ENCODE results near the gene RBMS1. TPM values are rescaled to one million over a fixed set of nuclear protein-coding genes. Genes with fewer than 3 reads are reported as not detected.

RBMS1 gene
- total and polyA plus RNA-seq, 2 donors = 39.8 to 53.7 TPM

DNA sequence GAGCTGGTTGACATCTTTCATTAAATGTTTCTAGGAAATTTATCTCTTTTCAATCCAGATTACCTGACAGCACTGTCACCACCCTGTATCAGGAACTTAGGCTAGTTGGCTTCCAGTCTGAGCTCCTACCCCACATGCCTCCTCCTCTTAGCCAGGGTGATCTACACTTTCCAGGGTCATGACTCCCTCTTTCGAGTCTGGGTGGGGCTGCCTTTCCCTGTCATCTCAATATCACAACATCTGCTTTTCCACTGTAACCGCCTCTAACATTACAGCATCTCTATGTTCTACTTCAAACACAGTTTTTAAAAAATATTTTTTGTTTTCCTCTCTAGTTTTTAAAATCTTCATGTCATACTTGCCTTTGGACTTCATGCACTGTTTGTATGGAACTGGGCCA lies 129.2 kb downstream of the RBMS1 start:
- H3K9me3 ChIP-seq (ENCODE audit: control insufficient read depth in 2 of 2, insufficient read depth in 1 of 2, low read length in 1 of 2) = no peaks in the 10 kb centered on the region
- DNase-seq (ENCODE audit: low read depth in 6 of 9, low spot score in 9 of 9) = no peak
- H3K27me3 ChIP-seq (ENCODE audit: control insufficient read depth in 2 of 2, insufficient read depth in 1 of 2, low read length in 1 of 2) = no peaks in the 10 kb centered on the region
- WGBS = 96% methylated on average over 2 of the region's 2 CpGs
- H3K36me3 ChIP-seq (ENCODE audit: control insufficient read depth in 2 of 2, insufficient read depth in 2 of 2, low read length in 1 of 2) = peaks cover 0 to 25% of the 10 kb centered on the region in 2 donors
- H3K4me3 ChIP-seq (ENCODE audit: low read length in 2 of 2) = no peak overlapping the region
- peaks cover 7 to 17% of the 10 kb centered on the region in 2 donors for H3K4me1 ChIP-seq (ENCODE audit: control insufficient read depth in 2 of 2, insufficient read depth in 2 of 2, low read length in 2 of 2)
- no peak overlapping the region for H3K27ac ChIP-seq (ENCODE audit: low read depth in 1 of 2, low read length in 1 of 2)

DNA sequence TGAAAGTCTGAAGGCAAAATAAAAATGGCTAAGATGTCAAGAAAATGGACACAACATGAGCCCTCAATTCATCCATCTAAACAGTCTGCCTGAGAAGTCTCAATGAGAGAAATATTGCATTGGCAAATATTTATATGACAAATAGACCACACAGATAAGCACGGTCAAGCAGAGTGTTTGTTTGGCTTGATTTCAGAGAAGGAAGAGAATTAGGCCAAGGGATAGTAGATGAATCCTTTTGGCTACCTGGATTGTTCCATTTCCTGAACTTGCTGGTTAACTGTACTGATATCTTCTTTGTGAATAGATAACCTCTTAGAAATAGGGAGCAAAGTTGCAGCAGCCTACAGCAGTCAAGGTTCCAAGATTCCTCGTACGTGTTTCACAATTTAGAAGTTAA lies 129.6 kb downstream of the RBMS1 start:
- no peaks in the 10 kb centered on the region for H3K9me3 ChIP-seq (ENCODE audit: control insufficient read depth in 2 of 2, insufficient read depth in 1 of 2, low read length in 1 of 2)
- H3K27ac ChIP-seq (ENCODE audit: low read depth in 1 of 2, low read length in 1 of 2) = no peak overlapping the region
- H3K4me1 ChIP-seq (ENCODE audit: control insufficient read depth in 2 of 2, insufficient read depth in 2 of 2, low read length in 2 of 2) = peaks cover 7 to 14% of the 10 kb centered on the region in 2 donors
- WGBS = 97% methylated on average over 3 of the region's 3 CpGs
- H3K36me3 ChIP-seq (ENCODE audit: control insufficient read depth in 2 of 2, insufficient read depth in 2 of 2, low read length in 1 of 2) = peaks cover 0 to 25% of the 10 kb centered on the region in 2 donors
- no peaks in the 10 kb centered on the region for H3K27me3 ChIP-seq (ENCODE audit: control insufficient read depth in 2 of 2, insufficient read depth in 1 of 2, low read length in 1 of 2)
- DNase-seq (ENCODE audit: low read depth in 6 of 9, low spot score in 9 of 9) = no peak
- no peak overlapping the region for H3K4me3 ChIP-seq (ENCODE audit: low read length in 2 of 2)

DNA sequence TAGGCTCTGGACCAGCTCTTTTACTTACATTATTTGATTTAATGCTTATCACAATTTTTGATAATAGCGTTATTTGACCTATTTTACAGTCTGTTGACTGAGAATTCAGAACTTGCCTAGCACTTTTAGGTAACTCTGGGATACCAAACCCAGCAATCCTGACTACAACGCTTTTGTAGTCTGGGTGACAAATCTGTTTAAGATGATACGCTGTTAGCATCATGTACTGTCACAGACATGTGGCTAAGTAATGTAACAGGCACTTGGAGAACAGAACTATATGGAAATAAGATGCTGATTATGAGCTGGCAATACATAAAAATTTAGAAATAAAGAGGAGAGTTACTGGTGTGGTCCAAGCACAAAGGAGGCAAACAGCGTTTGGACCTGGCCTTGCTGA lies 130.6 kb downstream of the RBMS1 start:
- 98% methylated on average over 4 of the region's 4 CpGs for WGBS
- H3K27ac ChIP-seq (ENCODE audit: low read depth in 1 of 2, low read length in 1 of 2) = no peak overlapping the region
- no peaks in the 10 kb centered on the region for H3K27me3 ChIP-seq (ENCODE audit: control insufficient read depth in 2 of 2, insufficient read depth in 1 of 2, low read length in 1 of 2)

DNA sequence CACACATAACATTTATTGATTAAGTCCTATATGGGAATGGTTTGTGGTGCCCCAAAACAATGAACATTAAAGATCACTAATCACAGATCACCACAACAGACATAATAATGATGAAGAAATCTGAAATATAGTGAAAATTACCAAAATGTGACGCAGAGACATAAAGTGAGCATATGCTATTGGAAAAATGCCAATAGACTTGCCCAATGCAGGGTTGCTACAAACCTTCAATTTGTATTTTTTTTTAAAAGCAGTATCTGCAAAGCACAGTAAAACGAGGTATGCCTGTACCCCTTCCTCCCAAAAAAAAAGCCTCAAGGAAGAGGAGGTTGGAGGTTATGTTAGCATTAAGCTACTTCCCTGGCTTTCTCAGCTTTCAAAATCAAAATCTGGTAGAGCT lies 131.1 kb downstream of the RBMS1 start:
- no peak overlapping the region for H3K27ac ChIP-seq (ENCODE audit: low read depth in 1 of 2, low read length in 1 of 2)
- no peaks in the 10 kb centered on the region for H3K9me3 ChIP-seq (ENCODE audit: control insufficient read depth in 2 of 2, insufficient read depth in 1 of 2, low read length in 1 of 2)
- H3K36me3 ChIP-seq (ENCODE audit: control insufficient read depth in 2 of 2, insufficient read depth in 2 of 2, low read length in 1 of 2) = peaks cover 0 to 25% of the 10 kb centered on the region in 2 donors
- H3K4me3 ChIP-seq (ENCODE audit: low read length in 2 of 2) = no peak overlapping the region
- no peak for DNase-seq (ENCODE audit: low read depth in 6 of 9, low spot score in 9 of 9)
- H3K27me3 ChIP-seq (ENCODE audit: control insufficient read depth in 2 of 2, insufficient read depth in 1 of 2, low read length in 1 of 2) = no peaks in the 10 kb centered on the region
- 98% methylated on average over 2 of the region's 2 CpGs for WGBS
- H3K4me1 ChIP-seq (ENCODE audit: control insufficient read depth in 2 of 2, insufficient read depth in 2 of 2, low read length in 2 of 2) = peaks cover 0 to 5% of the 10 kb centered on the region in 2 donors

More for the DNA sequence above, 130.6 kb downstream of the RBMS1 start:
- DNase-seq (ENCODE audit: low read depth in 6 of 9, low spot score in 9 of 9) = no peak
- Histone ChIP-seq H3K4me3 (ENCODE audit: low read length in 2 of 2) (no peak overlapping the region), H3K9me3 (ENCODE audit: control insufficient read depth in 2 of 2, insufficient read depth in 1 of 2, low read length in 1 of 2) (no peaks in the 10 kb centered on the region), H3K36me3 (ENCODE audit: control insufficient read depth in 2 of 2, insufficient read depth in 2 of 2, low read length in 1 of 2) (peaks cover 0 to 25% of the 10 kb centered on the region in 2 donors), H3K4me1 (ENCODE audit: control insufficient read depth in 2 of 2, insufficient read depth in 2 of 2, low read length in 2 of 2) (peaks cover 4 to 10% of the 10 kb centered on the region in 2 donors)

DNA sequence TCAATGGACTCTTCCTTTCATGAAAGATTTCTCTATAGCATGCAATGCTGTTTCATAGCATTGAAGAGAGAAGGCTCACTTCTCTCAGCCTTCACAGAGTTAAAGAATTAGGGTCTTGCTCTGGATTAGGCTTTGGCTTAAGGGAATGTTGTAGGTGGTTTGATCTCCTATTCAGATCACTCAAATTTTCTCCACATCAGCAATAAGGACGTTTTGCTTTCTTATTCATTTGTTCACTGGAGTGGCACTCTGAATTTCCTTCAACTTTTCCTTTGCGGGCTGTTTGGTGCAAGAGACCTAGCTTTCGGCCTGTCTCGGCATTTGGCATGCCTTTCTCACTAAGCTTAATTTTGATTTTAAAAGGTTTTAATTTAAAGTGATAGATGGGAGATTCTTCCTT lies 131.6 kb downstream of the RBMS1 start:
- Histone ChIP-seq H3K27me3 (ENCODE audit: control insufficient read depth in 2 of 2, insufficient read depth in 1 of 2, low read length in 1 of 2) (no peaks in the 10 kb centered on the region), H3K4me3 (ENCODE audit: low read length in 2 of 2) (no peak overlapping the region), H3K36me3 (ENCODE audit: control insufficient read depth in 2 of 2, insufficient read depth in 2 of 2, low read length in 1 of 2) (peaks cover 0 to 25% of the 10 kb centered on the region in 2 donors), H3K4me1 (ENCODE audit: control insufficient read depth in 2 of 2, insufficient read depth in 2 of 2, low read length in 2 of 2) (peaks cover 0 to 5% of the 10 kb centered on the region in 2 donors), H3K27ac (ENCODE audit: low read depth in 1 of 2, low read length in 1 of 2) (no peak overlapping the region), H3K9me3 (ENCODE audit: control insufficient read depth in 2 of 2, insufficient read depth in 1 of 2, low read length in 1 of 2) (no peaks in the 10 kb centered on the region)
- 98% methylated on average over 4 of the region's 4 CpGs for WGBS
- DNase-seq (ENCODE audit: low read depth in 6 of 9, low spot score in 9 of 9) = no peak

DNA sequence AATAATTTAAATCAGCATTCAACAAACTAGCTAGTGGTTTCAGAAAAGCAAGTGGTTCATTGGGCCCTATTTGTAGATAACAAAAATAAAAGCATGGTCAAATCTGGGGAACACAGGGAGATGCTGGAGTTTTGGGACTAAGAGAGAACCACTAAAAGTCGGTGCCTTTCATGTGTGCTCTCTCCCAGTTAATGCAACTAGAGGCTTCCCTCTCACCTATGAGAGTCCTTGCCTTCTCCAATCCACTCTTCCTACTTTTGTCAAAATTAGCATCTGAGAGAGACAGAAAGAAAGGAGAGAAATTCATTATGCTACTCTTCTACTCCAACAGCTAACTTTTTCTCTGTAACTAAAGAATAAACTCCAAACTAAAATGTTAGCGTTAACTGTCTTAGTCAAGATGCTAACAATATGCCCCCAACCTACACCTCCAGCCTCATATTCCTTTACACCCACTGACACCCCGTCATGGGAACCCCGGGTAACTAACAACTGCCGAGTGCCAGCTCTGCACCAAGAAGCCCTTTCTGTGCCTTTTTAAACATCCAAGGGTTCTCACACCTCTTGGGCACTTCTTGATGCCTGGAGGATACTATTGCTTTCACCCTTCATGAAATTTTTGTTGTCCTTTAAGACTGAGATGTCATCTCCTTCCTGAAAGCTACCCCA lies 133.4 kb downstream of the RBMS1 start:
- H3K9me3 ChIP-seq (ENCODE audit: control insufficient read depth in 2 of 2, insufficient read depth in 1 of 2, low read length in 1 of 2) = no peaks in the 10 kb centered on the region
- 97% methylated on average over 5 of the region's 5 CpGs for WGBS
- H3K27me3 ChIP-seq (ENCODE audit: control insufficient read depth in 2 of 2, insufficient read depth in 1 of 2, low read length in 1 of 2) = no peaks in the 10 kb centered on the region
- H3K4me1 ChIP-seq (ENCODE audit: control insufficient read depth in 2 of 2, insufficient read depth in 2 of 2, low read length in 2 of 2) = no peaks in the 10 kb centered on the region
- H3K27ac ChIP-seq (ENCODE audit: low read depth in 1 of 2, low read length in 1 of 2) = no peak overlapping the region
- peaks cover 0 to 12% of the 10 kb centered on the region in 2 donors for H3K36me3 ChIP-seq (ENCODE audit: control insufficient read depth in 2 of 2, insufficient read depth in 2 of 2, low read length in 1 of 2)
- H3K4me3 ChIP-seq (ENCODE audit: low read length in 2 of 2) = no peak overlapping the region
- DNase-seq (ENCODE audit: low read depth in 6 of 9, low spot score in 9 of 9) = no peak

DNA sequence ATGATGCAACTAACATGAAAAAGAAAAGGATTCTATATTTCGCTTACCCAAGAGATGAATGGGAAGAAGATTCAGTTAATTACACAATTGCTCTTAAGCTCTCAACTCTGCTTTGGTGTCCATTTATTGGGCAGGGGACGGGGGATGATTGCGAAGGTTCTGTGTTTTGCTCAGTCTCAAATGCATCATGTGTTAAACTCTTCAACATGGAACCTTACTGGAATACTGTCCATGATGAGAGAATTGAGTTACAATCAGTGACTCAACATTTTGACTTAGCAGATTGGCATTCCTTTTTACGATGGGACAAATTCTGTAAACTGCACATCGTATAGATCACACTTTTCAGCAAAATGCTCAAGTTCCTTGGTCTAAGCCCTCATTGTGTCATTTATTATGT lies 135.6 kb downstream of the RBMS1 start:
- 85% methylated on average over 5 of the region's 5 CpGs for WGBS
- Histone ChIP-seq H3K9me3 (ENCODE audit: control insufficient read depth in 2 of 2, insufficient read depth in 1 of 2, low read length in 1 of 2) (no peaks in the 10 kb centered on the region), H3K4me3 (ENCODE audit: low read length in 2 of 2) (no peak overlapping the region), H3K27me3 (ENCODE audit: control insufficient read depth in 2 of 2, insufficient read depth in 1 of 2, low read length in 1 of 2) (no peaks in the 10 kb centered on the region), H3K4me1 (ENCODE audit: control insufficient read depth in 2 of 2, insufficient read depth in 2 of 2, low read length in 2 of 2) (no peaks in the 10 kb centered on the region), H3K27ac (ENCODE audit: low read depth in 1 of 2, low read length in 1 of 2) (no peak overlapping the region), H3K36me3 (ENCODE audit: control insufficient read depth in 2 of 2, insufficient read depth in 2 of 2, low read length in 1 of 2) (no peaks in the 10 kb centered on the region)
- DNase-seq (ENCODE audit: low read depth in 6 of 9, low spot score in 9 of 9) = no peak

DNA sequence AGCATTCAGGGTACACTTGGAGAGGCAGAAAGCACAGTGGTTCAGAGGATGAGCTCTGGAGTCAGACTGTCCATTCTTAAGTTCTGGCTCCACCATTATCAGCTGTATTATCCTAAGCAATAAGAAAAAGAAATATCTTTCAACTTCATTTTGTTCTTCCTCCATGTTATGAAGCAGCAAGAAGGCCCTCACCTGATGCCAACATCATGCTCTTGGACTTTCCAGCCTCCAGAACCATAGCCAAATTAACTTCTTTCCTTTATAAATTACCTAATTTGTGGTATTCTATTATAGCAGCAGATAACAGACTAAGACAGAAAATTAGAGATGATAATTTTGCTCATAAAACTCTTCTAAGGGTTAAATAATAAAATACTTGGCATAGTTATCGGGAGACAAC lies 137.1 kb downstream of the RBMS1 start:
- WGBS = 99% methylated on average over 1 of the region's 1 CpG
- no peaks in the 10 kb centered on the region for H3K9me3 ChIP-seq (ENCODE audit: control insufficient read depth in 2 of 2, insufficient read depth in 1 of 2, low read length in 1 of 2)
- H3K36me3 ChIP-seq (ENCODE audit: control insufficient read depth in 2 of 2, insufficient read depth in 2 of 2, low read length in 1 of 2) = no peaks in the 10 kb centered on the region
- H3K27ac ChIP-seq (ENCODE audit: low read depth in 1 of 2, low read length in 1 of 2) = no peak overlapping the region
- H3K4me1 ChIP-seq (ENCODE audit: control insufficient read depth in 2 of 2, insufficient read depth in 2 of 2, low read length in 2 of 2) = no peaks in the 10 kb centered on the region
- no peak for DNase-seq (ENCODE audit: low read depth in 6 of 9, low spot score in 9 of 9)
- no peak overlapping the region for H3K4me3 ChIP-seq (ENCODE audit: low read length in 2 of 2)
- H3K27me3 ChIP-seq (ENCODE audit: control insufficient read depth in 2 of 2, insufficient read depth in 1 of 2, low read length in 1 of 2) = no peaks in the 10 kb centered on the region

DNA sequence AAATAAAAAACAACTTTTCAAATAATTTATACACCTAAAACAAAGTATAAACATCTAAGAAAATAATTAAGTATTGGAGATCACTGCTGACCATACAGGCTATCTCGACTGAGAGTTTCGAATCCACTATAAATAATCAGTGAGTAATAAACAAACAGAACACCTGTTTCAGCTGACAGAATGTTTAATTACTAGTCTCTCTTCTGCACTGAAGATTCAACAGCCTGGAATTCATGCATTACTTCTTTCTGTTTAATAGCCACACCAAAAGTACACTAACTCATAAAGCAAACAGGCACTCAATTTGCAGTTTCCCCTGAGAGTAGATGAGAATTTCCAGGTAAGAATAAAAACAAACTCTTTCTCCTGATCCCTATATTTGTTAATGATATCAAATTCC lies 138.5 kb downstream of the RBMS1 start:
- Histone ChIP-seq H3K36me3 (ENCODE audit: control insufficient read depth in 2 of 2, insufficient read depth in 2 of 2, low read length in 1 of 2) (peaks cover 0 to 1% of the 10 kb centered on the region in 2 donors), H3K27ac (ENCODE audit: low read depth in 1 of 2, low read length in 1 of 2) (no peak overlapping the region), H3K27me3 (ENCODE audit: control insufficient read depth in 2 of 2, insufficient read depth in 1 of 2, low read length in 1 of 2) (no peaks in the 10 kb centered on the region), H3K9me3 (ENCODE audit: control insufficient read depth in 2 of 2, insufficient read depth in 1 of 2, low read length in 1 of 2) (no peaks in the 10 kb centered on the region), H3K4me3 (ENCODE audit: low read length in 2 of 2) (no peak overlapping the region), H3K4me1 (ENCODE audit: control insufficient read depth in 2 of 2, insufficient read depth in 2 of 2, low read length in 2 of 2) (no peaks in the 10 kb centered on the region)
- 96% methylated on average over 2 of the region's 2 CpGs for WGBS
- no peak for DNase-seq (ENCODE audit: low read depth in 6 of 9, low spot score in 9 of 9)

Data from thymus (tissue), 11 donors.